HUES6 (cell line): Measurements from ENCODE around the gene LHX5.
A peak's percentile ranks its signal among the peaks of the same experiment; 100 is the strongest.

Source experiments
- H3K27ac ChIP-seq: 2 replicates; pipeline ENCODE4 v1.7.0; 2013; ENCODE audit warnings: low read depth, mild to moderate bottlenecking, low read length, inconsistent platforms
- H3K27me3 ChIP-seq: 2 replicates; pipeline ENCODE4 v1.6.1; 2013; ENCODE audit warnings: low read length; ENCODE audit not compliant: control insufficient read depth, insufficient read depth
- H3K36me3 ChIP-seq: 2 replicates; pipeline ENCODE4 v1.6.1; 2013; ENCODE audit warnings: low read length; ENCODE audit not compliant: control insufficient read depth, insufficient read depth
- H3K4me1 ChIP-seq: 2 replicates; pipeline ENCODE4 v1.6.1; 2013; ENCODE audit warnings: low read length; ENCODE audit not compliant: control insufficient read depth, insufficient read depth
- H3K4me3 ChIP-seq: 2 replicates; pipeline ENCODE4 v1.5.1; 2013; ENCODE audit warnings: low read depth, low read length
- H3K9ac ChIP-seq: one replicate; pipeline ENCODE4 v1.6.1; 2013; ENCODE audit warnings: mild to moderate bottlenecking, low read length
- H3K9me3 ChIP-seq: 2 replicates; pipeline ENCODE4 v1.6.1; 2013; ENCODE audit warnings: low read depth, low read length; ENCODE audit not compliant: control insufficient read depth, insufficient read depth

Gene LHX5

GRCh38 chr12:113436993-113437728 lies 34.5 kb downstream of the LHX5 start:
- no peak overlapping the region for H3K9ac ChIP-seq
- no peaks in the 10 kb centered on the region for H3K9me3 ChIP-seq

GRCh38 chr12:113436586-113436985 lies 35.1 kb downstream of the LHX5 start:
- no peak overlapping the region for H3K9ac ChIP-seq
- peaks cover 18% of the 10 kb centered on the region; the same call in 1 of the 2 replicates for H3K27me3 ChIP-seq
- H3K9me3 ChIP-seq = no peaks in the 10 kb centered on the region
- H3K4me3 ChIP-seq = no peak overlapping the region
- H3K36me3 ChIP-seq = no peaks in the 10 kb centered on the region
- H3K4me1 ChIP-seq = no peaks in the 10 kb centered on the region
- H3K27ac ChIP-seq = no peak overlapping the region

More at GRCh38 chr12:113436993-113437728, 34.5 kb downstream of the LHX5 start:
- Histone ChIP-seq H3K27me3 (peaks cover 18% of the 10 kb centered on the region; the same call in 1 of the 2 replicates), H3K36me3 (no peaks in the 10 kb centered on the region), H3K27ac (no peak overlapping the region), H3K4me3 (no peak overlapping the region), H3K4me1 (no peaks in the 10 kb centered on the region)

DNA sequence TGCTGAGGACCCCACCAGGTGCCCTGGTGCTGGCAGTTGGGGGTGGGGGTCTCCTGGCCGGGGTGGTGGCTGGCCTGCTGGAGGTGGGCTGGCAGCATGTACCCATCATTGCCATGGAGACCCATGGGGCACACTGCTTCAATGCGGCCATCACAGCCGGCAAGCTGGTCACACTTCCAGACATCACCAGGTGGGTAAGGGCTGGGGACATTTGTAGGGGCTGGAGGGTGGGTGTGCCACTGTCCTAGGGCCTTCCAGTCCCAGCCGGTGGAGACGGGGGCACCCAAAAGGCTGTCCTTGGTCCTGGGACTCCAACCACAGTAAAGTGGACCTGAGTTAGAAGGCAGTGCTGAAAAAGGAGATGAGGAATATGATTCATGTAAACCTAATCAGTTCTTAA lies 36.3 kb downstream of the LHX5 start:
- no peak overlapping the region for H3K9ac ChIP-seq
- H3K4me3 ChIP-seq = no peak overlapping the region
- H3K27me3 ChIP-seq = peaks cover 19% of the 10 kb centered on the region; the same call in 1 of the 2 replicates
- no peak overlapping the region for H3K27ac ChIP-seq
- H3K9me3 ChIP-seq = peaks cover 1% of the 10 kb centered on the region; the same call in 1 of the 2 replicates
- no peaks in the 10 kb centered on the region for H3K4me1 ChIP-seq
- H3K36me3 ChIP-seq = no peaks in the 10 kb centered on the region

DNA sequence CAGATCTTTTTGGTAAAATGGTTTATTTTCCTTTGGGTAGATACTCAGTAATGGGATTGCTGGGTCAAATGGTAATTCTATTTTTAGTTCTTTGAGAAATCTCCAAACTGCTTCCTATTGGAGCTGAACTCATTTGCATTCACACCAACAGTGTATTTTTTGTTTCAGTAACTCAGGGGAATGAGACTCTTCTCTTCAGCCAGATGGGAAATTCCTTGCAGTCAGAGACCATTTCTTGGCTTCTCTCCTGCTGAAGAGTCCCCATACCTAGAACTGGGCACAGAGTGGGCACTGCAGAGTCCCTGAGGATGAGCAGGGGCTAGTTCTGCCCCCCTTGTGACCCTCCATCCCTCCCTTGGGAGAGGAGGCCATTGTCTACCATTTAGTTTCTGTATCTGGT lies 38.7 kb downstream of the LHX5 start:
- no peak overlapping the region for H3K4me3 ChIP-seq
- peaks cover 6% of the 10 kb centered on the region; the same call in 1 of the 2 replicates for H3K9me3 ChIP-seq
- no peak overlapping the region for H3K27ac ChIP-seq
- peaks cover 7% of the 10 kb centered on the region; the same call in 1 of the 2 replicates for H3K27me3 ChIP-seq
- H3K36me3 ChIP-seq = no peaks in the 10 kb centered on the region
- no peaks in the 10 kb centered on the region for H3K4me1 ChIP-seq
- H3K9ac ChIP-seq = no peak overlapping the region

GRCh38 chr12:113428482-113428881 lies 43.2 kb downstream of the LHX5 start:
- Histone ChIP-seq H3K4me1 (0 out of 2 replicates have a peak, but pooled peaks cover 5% of the 10 kb centered on the region), H3K27ac (no peak overlapping the region), H3K36me3 (no peaks in the 10 kb centered on the region), H3K9ac (no peak overlapping the region), H3K4me3 (no peak overlapping the region), H3K9me3 (peaks cover 6% of the 10 kb centered on the region; the same call in 1 of the 2 replicates), H3K27me3 (0 out of 2 replicates have a peak, but pooled peaks cover 2% of the 10 kb centered on the region)

DNA sequence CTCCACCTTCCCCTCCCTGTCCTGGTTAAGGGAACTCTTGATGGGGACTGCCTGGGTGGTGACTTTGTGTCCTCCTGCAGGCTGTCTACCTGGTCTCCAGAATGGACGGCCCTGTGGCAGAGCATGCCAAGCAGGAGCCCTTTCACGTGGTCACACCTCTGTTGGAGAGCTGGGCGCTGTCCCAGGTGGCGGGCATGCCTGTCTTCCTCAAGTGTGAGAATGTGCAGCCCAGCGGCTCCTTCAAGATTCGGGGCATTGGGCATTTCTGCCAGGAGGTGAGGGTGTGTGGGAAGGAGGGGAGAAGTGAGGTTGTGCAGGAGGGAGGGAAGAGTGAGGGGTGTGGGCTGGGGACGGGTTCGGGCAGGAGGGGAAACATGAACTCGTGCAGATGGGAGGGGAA lies 43.8 kb downstream of the LHX5 start:
- Histone ChIP-seq H3K4me1 (0 out of 2 replicates have a peak, but pooled peaks cover 5% of the 10 kb centered on the region), H3K27me3 (0 out of 2 replicates have a peak, but pooled peaks cover 2% of the 10 kb centered on the region), H3K27ac (no peak overlapping the region), H3K36me3 (no peaks in the 10 kb centered on the region), H3K9me3 (peaks cover 6% of the 10 kb centered on the region; the same call in 1 of the 2 replicates), H3K9ac (no peak overlapping the region), H3K4me3 (no peak overlapping the region)

DNA sequence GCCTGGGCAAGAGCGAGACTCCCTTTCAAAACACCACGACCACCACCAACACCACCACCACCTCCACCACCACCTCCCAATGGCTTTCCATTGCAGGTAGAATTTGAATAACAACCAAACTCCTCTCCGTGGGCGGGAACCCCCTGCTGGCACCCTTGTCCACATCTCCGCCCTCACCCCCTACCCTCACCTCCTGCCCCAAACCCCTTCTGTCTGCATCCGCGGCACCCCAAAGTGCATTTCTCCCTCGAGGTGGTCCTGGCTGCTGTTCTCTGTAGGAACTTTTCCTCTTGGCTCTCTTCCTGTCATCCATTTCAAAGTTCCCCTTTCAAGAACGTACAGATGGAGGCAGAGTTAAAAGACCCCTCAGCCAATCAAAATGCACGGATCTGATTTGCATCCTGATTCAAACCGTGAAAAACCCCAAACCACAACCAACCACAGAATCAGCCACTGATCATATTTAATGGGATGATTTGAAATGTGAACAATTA lies 45.7 kb downstream of the LHX5 start:
- peaks cover 6% of the 10 kb centered on the region; the same call in 1 of the 2 replicates for H3K9me3 ChIP-seq
- 0 out of 2 replicates have a peak overlapping the region, but pooled peaks have one; percentile 32 for H3K27ac ChIP-seq
- H3K4me3 ChIP-seq = peak overlapping the region; percentile 41
- H3K36me3 ChIP-seq = no peaks in the 10 kb centered on the region
- H3K27me3 ChIP-seq = 0 out of 2 replicates have a peak, but pooled peaks cover 2% of the 10 kb centered on the region
- H3K4me1 ChIP-seq = peaks cover 11% of the 10 kb centered on the region; the same call in 1 of the 2 replicates
- H3K9ac ChIP-seq = peak overlapping the region; percentile 52

DNA sequence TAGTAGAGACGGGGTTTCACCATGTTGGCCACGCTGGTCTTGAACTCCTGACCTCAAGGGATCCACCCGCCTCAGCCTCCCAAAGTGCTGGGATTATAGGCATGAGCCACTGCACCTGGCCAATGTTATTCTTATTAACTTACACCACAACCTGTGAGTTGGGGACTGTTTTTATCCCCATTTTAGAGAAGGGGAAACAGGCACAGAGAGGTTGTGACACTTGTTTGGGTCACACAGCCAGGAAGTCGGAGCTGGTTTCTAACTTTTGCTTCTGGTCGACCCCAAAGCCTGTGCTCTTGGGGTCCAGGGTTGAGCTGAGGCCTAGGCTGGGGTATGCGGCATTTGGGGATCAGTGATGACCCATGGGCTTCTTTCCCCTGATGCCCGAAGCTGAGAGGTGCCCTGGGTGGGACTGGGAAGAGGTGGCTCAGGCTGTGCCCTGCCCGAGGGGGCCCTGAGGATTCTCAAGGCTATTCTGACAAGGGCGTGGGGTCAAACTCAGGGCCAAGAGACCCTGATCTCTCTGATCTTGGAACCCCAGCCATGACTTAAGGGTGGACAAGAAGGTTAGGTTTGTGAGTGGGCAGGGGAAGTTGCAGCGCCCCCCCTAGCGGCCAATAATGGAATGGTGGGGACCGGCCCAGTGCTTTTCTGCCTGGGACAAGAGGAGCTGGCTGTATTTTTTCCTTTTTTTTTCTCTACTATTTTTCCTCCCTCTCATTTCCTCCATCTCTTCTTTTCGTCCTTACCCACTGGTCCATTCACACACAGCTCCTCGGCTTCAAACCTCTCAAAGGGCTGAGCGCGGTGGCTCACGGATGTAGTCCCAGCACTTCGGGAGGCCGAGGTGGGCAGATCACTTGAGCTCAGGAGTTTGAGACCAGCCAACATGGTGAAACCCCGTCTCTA lies 46.5 kb downstream of the LHX5 start:
- Histone ChIP-seq H3K4me1 (peaks cover 11% of the 10 kb centered on the region; the same call in 1 of the 2 replicates), H3K4me3 (peak overlapping the region; percentile 41), H3K27ac (peak overlapping the region; percentile 32; the same call in 1 of the 2 replicates), H3K9me3 (peaks cover 2% of the 10 kb centered on the region; the same call in 1 of the 2 replicates), H3K27me3 (no peaks in the 10 kb centered on the region), H3K9ac (peak overlapping the region; percentile 52), H3K36me3 (no peaks in the 10 kb centered on the region)

GRCh38 chr12:113424456-113424855 lies 47.2 kb downstream of the LHX5 start:
- H3K9ac ChIP-seq = no peak overlapping the region
- H3K9me3 ChIP-seq = no peaks in the 10 kb centered on the region
- no peak overlapping the region for H3K4me3 ChIP-seq
- peaks cover 11% of the 10 kb centered on the region; the same call in 1 of the 2 replicates for H3K4me1 ChIP-seq
- H3K27me3 ChIP-seq = no peaks in the 10 kb centered on the region
- no peak overlapping the region for H3K27ac ChIP-seq
- no peaks in the 10 kb centered on the region for H3K36me3 ChIP-seq

GRCh38 chr12:113422886-113423669 lies 48.6 kb downstream of the LHX5 start:
- Histone ChIP-seq H3K4me3 (peak overlapping the region; percentile 43; the same call in 1 of the 2 replicates), H3K4me1 (peaks cover 11% of the 10 kb centered on the region; the same call in 1 of the 2 replicates), H3K36me3 (no peaks in the 10 kb centered on the region), H3K9me3 (no peaks in the 10 kb centered on the region), H3K9ac (no peak overlapping the region), H3K27me3 (no peaks in the 10 kb centered on the region), H3K27ac (no peak overlapping the region)
